GM19193 (cell line): ENCODE measurements around the gene SLC22A7.

Source experiments
- POLR2A ChIP-seq: IDR thresholded peaks from 4 replicates; pipeline ENCODE4 v1.6.1; 2011; ENCODE audit not compliant: insufficient read depth, insufficient read length; ENCODE audit errors: extremely low read depth

The SLC22A7 gene

DNA sequence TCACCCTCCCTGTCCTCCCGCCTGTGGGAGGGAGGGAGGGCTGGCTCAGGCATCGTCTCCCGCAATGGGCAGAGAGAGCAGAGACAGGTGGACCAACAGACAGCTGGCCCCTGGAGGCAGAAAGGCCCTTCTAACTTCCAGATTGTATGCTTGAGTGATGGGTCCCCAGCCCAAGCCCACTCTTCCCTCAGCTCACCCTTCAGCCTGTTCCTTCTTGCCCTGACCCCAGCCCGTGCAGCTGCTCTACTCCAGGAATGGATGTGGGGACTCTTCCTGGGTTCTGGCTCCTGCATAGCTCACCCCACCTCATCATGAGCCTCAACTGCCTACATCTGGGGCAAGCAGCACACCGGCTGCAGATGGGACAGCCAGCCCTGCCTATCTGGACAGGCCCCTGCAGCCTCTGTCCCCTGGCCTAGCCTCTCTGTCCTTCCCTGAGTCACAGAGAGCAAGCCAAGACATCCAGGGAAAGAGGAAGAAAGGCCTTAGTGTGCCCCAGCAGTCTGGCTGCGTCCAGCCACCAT lies 11.5 kb upstream of the SLC22A7 start:
- no peak for TF ChIP-seq POLR2A

DNA sequence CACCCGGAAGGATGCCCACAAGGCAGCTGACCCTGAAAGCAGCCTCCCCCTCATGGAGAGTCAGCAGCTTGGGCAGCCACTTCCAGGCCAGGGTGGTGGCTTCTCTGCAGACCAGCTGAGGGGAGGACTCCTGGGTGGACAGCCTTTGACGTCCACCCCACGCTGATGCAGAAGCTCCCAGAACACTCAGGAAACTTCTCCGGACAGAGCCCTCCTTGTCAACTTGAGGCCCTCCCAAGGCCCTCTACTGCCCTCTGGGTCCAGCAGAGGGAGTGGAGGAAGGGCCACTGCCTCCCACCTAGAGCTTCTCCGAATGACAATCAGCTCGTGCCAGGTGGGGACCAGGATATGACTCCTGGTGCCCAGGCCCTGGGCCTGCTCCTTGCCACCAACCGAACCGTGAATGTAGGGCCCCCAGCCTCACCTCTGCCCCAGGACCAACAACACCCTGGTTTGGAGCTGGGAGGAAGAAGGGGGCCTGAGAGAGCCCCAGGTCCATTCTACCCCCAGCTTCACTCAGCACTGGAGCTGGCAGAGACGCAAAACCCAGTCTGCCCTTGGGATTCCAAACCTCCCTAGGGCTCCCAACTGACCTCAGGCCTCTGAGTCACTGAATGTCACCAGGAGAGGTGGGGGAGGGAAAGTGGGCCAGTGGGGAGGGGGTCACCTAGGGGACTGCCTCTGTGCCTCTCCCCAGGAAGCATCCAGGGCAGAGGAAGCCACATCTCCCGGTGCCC lies 10.9 kb upstream of the SLC22A7 start:
- no peak for TF ChIP-seq POLR2A

GRCh38 chr6:43287717-43288679 lies 10.1 kb upstream of the SLC22A7 start:
- no peak for TF ChIP-seq POLR2A

DNA sequence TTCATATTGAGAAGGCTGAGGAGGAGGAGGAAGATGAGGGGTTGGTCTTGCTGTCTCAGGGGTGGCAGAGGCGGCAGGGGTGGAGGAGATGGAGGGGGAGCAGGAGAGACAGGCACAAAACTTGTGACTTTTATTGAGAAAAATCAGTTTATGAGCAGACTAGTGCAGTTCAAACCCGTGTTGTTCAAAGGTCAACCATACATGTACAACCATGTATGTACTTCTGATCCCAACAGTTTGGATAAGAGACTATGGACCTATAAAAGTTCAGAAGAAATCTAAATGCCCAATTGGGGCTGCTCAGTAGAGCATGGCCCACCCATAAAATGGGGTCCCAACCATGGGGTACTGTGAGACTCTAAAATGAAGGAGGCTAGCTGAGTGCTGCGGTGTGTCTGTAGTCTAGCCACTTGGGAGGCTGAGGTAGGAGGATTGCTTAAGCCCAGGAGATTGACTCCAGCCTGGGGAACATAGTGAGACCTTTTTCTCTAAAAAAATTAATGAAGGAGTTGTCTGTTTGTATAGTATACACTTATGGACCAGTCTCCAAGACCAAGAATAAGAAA lies 7.6 kb upstream of the SLC22A7 start:
- TF ChIP-seq POLR2A = no peak

DNA sequence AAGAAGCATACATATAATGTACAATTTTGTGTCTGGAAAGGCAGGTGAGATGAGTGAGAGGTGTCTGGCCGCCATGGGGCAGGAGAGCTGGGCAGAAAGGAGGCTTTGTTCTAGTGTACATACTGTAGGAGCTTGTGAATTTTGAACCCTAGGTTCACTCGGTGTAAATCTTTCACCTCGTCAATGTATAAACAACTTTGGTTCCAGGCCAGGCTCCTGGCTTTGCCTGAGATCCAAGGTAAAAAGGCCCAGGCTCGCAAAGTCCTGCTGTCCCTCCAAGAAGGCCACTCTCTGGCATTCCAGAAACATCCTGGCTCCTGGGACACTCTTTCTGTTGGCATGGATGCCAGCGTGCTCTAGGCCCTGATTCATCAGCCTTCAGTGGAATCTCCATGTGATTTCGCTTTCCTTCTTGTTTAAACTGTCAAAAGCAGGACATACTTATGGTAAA lies 7.1 kb upstream of the SLC22A7 start:
- no peak for TF ChIP-seq POLR2A

DNA sequence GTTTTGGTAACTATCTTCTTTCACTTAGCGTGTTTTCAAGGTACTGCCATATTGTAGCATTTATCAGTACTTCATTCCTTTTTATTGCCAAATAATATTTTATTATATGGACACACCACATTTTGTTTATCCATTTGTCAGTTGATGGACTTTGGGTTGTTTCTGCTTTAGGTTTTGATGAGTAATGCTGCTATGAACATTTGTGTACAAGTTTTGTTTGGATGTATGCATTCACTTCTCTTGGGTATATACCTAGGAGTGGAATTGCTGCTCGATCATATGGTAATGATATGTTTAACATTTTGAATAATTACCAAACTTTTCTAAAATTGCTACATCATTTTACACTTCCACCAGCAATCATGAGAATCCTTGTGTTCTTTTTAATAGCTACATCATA lies 6.4 kb upstream of the SLC22A7 start:
- TF ChIP-seq POLR2A = no peak

DNA sequence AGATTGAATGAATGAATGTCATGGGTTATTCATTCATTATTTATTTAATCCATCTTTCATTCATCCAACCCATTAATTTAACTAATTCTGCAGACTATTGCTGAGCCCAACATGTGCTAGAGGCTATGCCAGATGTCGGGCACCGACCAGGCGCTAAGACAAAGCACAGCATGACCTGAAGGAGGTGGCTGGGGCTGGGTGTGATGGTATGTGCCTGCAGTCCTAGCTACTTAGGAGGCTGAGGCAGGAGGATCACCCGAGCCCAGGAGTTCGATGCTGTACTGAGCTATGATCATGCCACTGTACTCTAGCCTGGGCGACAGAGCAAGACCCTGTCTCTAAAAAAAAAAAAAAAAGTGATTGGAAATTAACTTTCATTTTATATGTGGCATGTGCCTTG lies 5.7 kb upstream of the SLC22A7 start:
- no peak for TF ChIP-seq POLR2A

GRCh38 chr6:43292763-43293318 lies 5.2 kb upstream of the SLC22A7 start:
- TF ChIP-seq POLR2A = no peak

DNA sequence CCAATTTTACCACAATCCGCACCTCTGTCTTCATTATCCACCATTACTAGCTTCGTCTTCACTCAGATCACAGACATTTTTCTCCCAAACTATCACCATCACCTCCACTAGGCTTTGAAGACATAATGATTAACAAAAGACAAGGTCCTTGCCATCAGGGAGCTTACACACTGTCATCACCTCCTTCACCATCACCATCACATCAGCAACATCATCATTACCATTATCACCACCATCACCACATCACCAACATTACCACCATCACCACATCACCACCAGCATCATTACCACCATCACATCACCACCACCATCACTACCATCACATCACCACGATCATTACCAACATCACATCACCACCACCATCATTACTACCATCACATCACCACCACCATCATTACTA lies 4.4 kb upstream of the SLC22A7 start:
- TF ChIP-seq POLR2A = no peak

DNA sequence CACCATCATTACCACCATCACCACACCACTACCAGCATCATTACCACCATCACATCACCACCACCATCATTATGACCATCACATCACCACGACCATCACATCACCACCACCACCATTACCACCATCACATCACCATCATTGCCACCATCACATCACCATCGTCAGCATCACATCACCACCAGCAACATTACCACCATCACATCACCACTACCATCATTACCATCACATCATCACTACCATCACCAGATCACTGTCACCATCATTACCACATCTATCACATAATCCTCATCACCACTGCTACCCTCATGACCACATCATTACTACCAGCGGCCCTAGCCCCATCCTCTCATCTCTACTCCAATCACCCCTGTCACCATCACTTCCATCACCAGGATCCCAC lies 3.5 kb upstream of the SLC22A7 start:
- no peak for TF ChIP-seq POLR2A

- TF ChIP-seq POLR2A = no peak
Measured at GRCh38 chr6:43295456-43295855, 2.6 kb upstream of the SLC22A7 start.

DNA sequence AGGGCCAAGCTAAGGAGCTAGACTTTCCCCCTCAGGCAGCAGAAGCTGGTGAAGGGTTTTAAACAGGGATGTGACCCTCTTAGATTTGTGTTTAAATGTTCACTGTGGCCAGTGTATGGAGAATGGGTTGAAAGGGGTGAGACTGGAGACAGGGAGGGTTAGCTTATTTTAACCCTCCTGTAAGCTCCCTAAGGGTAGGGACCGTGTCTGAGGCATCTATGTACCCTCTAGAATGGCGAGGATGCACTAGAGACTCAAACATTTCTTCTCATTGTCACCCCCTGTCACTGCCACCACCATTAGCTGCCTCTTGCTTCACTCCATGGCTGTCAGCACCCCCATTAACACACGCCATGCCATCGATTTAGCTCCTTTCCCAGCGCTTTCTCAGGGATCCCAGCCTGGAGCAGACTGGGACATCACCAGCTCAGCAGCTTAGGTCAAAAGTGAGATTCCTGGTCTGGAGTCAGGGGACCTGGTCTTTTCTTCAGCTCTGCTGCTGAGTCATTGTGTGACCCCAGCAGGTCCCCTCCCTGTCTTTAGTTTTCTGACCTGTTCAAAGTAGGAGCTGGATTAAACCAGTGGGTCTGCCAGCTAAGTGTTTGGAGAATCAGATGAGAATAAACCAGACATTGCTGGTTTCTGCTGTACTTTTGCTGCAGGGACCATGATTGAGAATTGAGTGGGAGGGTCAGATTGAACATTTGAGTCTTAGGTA lies 1.1 kb upstream of the SLC22A7 start:
- TF ChIP-seq POLR2A = no peak

DNA sequence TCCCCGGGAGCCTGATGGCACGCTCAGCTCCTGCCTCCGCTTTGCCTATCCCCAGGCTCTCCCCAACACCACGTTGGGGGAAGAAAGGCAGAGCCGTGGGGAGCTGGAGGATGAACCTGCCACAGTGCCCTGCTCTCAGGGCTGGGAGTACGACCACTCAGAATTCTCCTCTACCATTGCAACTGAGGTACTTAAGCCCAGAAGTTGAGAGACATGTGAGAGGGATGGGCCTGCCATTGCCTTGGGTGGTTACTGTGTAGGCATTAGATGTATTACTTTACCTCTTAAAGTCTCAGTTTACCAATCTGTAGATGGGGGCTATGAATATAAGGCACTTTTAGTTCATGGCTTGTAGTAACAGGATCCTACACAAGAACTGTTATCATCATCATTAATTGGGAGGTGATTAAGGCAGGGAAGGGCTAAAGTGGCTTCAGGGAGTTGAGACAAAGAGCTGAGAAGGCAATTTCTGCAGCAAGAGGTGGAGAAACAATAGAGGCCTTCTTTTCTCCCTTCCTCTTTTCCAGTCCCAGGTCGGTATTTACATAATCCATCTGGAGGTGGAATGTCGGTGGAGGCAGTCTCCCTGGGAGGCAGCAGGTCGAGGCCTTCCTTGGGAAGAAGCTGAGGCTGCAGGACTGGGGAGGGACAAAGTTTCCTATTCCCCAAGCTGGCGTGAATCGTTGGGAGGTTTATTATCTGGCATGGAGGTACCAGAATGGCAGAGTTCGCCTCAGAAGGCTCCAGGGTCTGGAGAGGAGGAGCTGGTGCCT lies 691 bp downstream of the SLC22A7 start:
- no peak for TF ChIP-seq POLR2A
